ENCODE measurements around the gene JHY. TPM values are rescaled to one million over a fixed set of nuclear protein-coding genes. Genes with fewer than 3 reads are reported as not detected.

JHY gene
- total and polyA plus RNA-seq, 4 donors, result 0.13 to 0.25 (median 0.14) TPM

DNA sequence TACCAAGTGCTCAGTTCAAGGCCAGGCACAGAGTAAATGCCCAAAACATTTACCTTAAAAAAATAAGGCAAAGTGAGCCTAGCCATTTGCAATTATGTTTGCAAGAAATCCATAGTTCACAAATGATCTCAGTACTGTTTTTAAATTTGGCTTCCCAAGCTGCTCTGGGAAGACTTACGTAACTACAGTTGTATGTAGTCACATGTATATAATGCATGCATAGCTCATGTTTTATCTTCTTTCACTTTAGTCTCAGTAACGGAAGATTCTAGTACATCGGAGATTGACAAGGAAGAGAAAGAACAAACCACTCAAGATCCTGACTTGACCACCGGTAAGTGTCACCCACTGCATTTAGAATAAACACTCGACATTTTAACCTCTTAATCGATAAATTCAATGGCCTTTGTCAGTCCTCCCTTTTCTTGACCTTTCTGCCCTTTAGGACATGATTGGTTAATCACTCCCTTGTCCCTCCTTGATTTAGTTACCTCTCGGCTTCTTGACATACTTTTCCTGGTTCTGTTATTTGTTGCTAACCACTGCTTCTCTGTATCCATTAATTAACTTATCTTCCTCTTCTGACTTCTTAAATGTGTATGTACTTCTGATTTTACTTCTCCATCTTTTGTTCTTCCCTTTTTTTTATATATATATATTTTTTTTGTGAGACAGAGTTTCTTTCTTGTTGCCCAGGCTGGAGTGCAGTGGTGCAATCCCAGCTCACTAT is 18.0 kb upstream of the JHY start:
- Histone ChIP-seq H3K9ac (ENCODE audit: low read depth in 1 of 2, low read length in 2 of 2) (no peak overlapping the region), H3K36me3 (ENCODE audit: control insufficient read depth in 4 of 4, insufficient read depth in 3 of 4, low read depth in 1 of 4, low read length in 3 of 4) (no peaks in the 10 kb centered on the region), H3K4me3 (ENCODE audit: low read depth in 1 of 3, low read length in 3 of 3) (no peak overlapping the region), H3K27me3 (ENCODE audit: control insufficient read depth in 4 of 4, insufficient read depth in 4 of 4, low read length in 3 of 4) (peaks cover 0 to 10% (median 1%) of the 10 kb centered on the region in 4 donors), H3K9me3 (ENCODE audit: control insufficient read depth in 4 of 4, low read length in 3 of 4) (no peaks in the 10 kb centered on the region), H3K27ac (ENCODE audit: low read depth in 1 of 2, low read length in 2 of 2) (no peak overlapping the region), H3K4me1 (ENCODE audit: control insufficient read depth in 4 of 4, insufficient read depth in 4 of 4, low read length in 3 of 4) (no peaks in the 10 kb centered on the region)
- TF ChIP-seq, protein P1, sequence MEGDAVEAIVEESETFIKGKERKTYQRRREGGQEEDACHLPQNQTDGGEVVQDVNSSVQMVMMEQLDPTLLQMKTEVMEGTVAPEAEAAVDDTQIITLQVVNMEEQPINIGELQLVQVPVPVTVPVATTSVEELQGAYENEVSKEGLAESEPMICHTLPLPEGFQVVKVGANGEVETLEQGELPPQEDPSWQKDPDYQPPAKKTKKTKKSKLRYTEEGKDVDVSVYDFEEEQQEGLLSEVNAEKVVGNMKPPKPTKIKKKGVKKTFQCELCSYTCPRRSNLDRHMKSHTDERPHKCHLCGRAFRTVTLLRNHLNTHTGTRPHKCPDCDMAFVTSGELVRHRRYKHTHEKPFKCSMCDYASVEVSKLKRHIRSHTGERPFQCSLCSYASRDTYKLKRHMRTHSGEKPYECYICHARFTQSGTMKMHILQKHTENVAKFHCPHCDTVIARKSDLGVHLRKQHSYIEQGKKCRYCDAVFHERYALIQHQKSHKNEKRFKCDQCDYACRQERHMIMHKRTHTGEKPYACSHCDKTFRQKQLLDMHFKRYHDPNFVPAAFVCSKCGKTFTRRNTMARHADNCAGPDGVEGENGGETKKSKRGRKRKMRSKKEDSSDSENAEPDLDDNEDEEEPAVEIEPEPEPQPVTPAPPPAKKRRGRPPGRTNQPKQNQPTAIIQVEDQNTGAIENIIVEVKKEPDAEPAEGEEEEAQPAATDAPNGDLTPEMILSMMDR (IDR thresholded peaks at IDR 0.05; ENCODE audit: low read depth, low read length, missing input control), result no peak
- no peak for TF ChIP-seq FOXA2 (IDR thresholded peaks at IDR 0.05)
- no peak for DNase-seq (ENCODE audit: low spot score)
- 65% methylated on average over 7 of the region's 7 CpGs for WGBS

DNA sequence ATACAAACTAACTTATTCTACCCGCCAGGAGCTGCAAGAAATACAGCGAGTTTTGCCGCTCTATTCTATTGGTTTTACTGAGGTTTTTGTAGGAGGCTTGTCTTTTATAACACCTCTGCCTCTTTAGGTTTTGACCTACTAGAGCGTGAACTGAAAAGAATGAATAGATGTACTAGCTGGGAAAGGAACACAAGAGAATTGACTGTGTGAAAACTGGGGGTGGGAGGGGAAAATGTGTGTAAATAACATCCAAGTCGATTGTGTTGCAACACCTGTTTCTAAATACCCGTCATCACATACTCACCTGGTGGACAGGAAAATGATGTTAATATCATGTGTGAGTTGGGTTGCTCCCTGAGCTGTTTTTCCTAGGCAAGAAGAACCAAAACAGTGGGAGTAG is 12.9 kb upstream of the JHY start:
- no peaks in the 10 kb centered on the region for H3K36me3 ChIP-seq (ENCODE audit: control insufficient read depth in 4 of 4, insufficient read depth in 3 of 4, low read depth in 1 of 4, low read length in 3 of 4)
- WGBS, result 67% methylated on average over 6 of the region's 6 CpGs
- no peak for TF ChIP-seq NR2F2 (IDR thresholded peaks at IDR 0.05)
- TF ChIP-seq YY1 (IDR thresholded peaks at IDR 0.05), result no peak
- TF ChIP-seq FOXA1 (IDR thresholded peaks at IDR 0.05), result no peak
- no peak for TF ChIP-seq RXRA (IDR thresholded peaks at IDR 0.05)
- no peak for TF ChIP-seq JUND (IDR thresholded peaks at IDR 0.05)
- TF ChIP-seq GABPA (IDR thresholded peaks at IDR 0.05 in 1 of 2, conservative IDR thresholded peaks at IDR 0.05 in 1 of 2), result no peak
- TF ChIP-seq FOXA2 (IDR thresholded peaks at IDR 0.05), result no peak
- no peak for TF ChIP-seq TAF1 (conservative IDR thresholded peaks at IDR 0.05)
- TF ChIP-seq HNF4A (conservative IDR thresholded peaks at IDR 0.05), result no peak
- TF ChIP-seq, protein P2, sequence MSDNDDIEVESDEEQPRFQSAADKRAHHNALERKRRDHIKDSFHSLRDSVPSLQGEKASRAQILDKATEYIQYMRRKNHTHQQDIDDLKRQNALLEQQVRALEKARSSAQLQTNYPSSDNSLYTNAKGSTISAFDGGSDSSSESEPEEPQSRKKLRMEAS (IDR thresholded peaks at IDR 0.05), result no peak
- no peak for TF ChIP-seq SP1 (IDR thresholded peaks at IDR 0.05)
- peaks cover 0 to 4% (median 1%) of the 10 kb centered on the region in 4 donors for H3K27me3 ChIP-seq (ENCODE audit: control insufficient read depth in 4 of 4, insufficient read depth in 4 of 4, low read length in 3 of 4)
- H3K4me1 ChIP-seq (ENCODE audit: control insufficient read depth in 4 of 4, insufficient read depth in 4 of 4, low read length in 3 of 4), result no peaks in the 10 kb centered on the region
- H3K9me3 ChIP-seq (ENCODE audit: control insufficient read depth in 4 of 4, low read length in 3 of 4), result no peaks in the 10 kb centered on the region
- no peak overlapping the region for H3K4me3 ChIP-seq (ENCODE audit: low read depth in 1 of 3, low read length in 3 of 3)
- no peak for DNase-seq (ENCODE audit: low spot score)
- no peak overlapping the region for H3K27ac ChIP-seq (ENCODE audit: low read depth in 1 of 2, low read length in 2 of 2)
- H3K9ac ChIP-seq (ENCODE audit: low read depth in 1 of 2, low read length in 2 of 2), result no peak overlapping the region

DNA sequence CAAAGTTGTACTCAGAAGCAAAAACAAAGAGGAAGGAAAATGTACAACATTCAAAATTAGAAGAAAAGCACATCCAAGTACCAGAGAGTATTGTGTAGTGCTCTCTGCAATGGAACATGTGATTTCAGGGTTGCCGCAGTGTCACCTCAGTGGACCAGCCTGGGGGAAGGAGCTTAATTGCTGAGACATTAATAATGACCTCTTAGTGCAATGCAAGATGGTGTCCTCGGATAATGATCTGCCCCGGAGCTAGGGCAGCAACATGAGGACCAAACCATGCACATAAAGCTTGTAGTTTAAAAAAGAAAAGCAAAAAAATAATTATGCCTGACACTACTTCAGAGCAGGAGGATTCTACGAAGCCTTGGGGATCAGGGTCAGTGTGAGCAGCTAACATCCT is 11.3 kb upstream of the JHY start:
- WGBS, result 87% methylated on average over 4 of the region's 4 CpGs
- TF ChIP-seq RXRA (IDR thresholded peaks at IDR 0.05) (no peak), GABPA (IDR thresholded peaks at IDR 0.05 in 1 of 2, conservative IDR thresholded peaks at IDR 0.05 in 1 of 2) (no peak), HNF4A (conservative IDR thresholded peaks at IDR 0.05) (no peak), YY1 (IDR thresholded peaks at IDR 0.05) (no peak), FOXA1 (IDR thresholded peaks at IDR 0.05) (no peak), EGR1 (IDR thresholded peaks at IDR 0.05; ENCODE audit: low read depth in 2 of 2) (no peak), RAD21 (IDR thresholded peaks at IDR 0.05) (no peak), JUND (IDR thresholded peaks at IDR 0.05) (no peak), FOXA2 (IDR thresholded peaks at IDR 0.05) (no peak), HNF4G (IDR thresholded peaks at IDR 0.05) (no peak)
- TF ChIP-seq, protein P3, sequence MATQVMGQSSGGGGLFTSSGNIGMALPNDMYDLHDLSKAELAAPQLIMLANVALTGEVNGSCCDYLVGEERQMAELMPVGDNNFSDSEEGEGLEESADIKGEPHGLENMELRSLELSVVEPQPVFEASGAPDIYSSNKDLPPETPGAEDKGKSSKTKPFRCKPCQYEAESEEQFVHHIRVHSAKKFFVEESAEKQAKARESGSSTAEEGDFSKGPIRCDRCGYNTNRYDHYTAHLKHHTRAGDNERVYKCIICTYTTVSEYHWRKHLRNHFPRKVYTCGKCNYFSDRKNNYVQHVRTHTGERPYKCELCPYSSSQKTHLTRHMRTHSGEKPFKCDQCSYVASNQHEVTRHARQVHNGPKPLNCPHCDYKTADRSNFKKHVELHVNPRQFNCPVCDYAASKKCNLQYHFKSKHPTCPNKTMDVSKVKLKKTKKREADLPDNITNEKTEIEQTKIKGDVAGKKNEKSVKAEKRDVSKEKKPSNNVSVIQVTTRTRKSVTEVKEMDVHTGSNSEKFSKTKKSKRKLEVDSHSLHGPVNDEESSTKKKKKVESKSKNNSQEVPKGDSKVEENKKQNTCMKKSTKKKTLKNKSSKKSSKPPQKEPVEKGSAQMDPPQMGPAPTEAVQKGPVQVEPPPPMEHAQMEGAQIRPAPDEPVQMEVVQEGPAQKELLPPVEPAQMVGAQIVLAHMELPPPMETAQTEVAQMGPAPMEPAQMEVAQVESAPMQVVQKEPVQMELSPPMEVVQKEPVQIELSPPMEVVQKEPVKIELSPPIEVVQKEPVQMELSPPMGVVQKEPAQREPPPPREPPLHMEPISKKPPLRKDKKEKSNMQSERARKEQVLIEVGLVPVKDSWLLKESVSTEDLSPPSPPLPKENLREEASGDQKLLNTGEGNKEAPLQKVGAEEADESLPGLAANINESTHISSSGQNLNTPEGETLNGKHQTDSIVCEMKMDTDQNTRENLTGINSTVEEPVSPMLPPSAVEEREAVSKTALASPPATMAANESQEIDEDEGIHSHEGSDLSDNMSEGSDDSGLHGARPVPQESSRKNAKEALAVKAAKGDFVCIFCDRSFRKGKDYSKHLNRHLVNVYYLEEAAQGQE (IDR thresholded peaks at IDR 0.05), result no peak
- TF ChIP-seq, protein P2 (IDR thresholded peaks at IDR 0.05), result no peak
- TF ChIP-seq, protein P4, sequence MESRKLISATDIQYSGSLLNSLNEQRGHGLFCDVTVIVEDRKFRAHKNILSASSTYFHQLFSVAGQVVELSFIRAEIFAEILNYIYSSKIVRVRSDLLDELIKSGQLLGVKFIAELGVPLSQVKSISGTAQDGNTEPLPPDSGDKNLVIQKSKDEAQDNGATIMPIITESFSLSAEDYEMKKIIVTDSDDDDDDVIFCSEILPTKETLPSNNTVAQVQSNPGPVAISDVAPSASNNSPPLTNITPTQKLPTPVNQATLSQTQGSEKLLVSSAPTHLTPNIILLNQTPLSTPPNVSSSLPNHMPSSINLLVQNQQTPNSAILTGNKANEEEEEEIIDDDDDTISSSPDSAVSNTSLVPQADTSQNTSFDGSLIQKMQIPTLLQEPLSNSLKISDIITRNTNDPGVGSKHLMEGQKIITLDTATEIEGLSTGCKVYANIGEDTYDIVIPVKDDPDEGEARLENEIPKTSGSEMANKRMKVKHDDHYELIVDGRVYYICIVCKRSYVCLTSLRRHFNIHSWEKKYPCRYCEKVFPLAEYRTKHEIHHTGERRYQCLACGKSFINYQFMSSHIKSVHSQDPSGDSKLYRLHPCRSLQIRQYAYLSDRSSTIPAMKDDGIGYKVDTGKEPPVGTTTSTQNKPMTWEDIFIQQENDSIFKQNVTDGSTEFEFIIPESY (IDR thresholded peaks at IDR 0.05), result no peak

More for the DNA sequence above, 11.3 kb upstream of the JHY start:
- no peak for DNase-seq (ENCODE audit: low spot score)
- H3K9ac ChIP-seq (ENCODE audit: low read depth in 1 of 2, low read length in 2 of 2), result no peak overlapping the region
- H3K4me3 ChIP-seq (ENCODE audit: low read depth in 1 of 3, low read length in 3 of 3), result no peak overlapping the region
- H3K9me3 ChIP-seq (ENCODE audit: control insufficient read depth in 4 of 4, low read length in 3 of 4), result no peaks in the 10 kb centered on the region
- no peaks in the 10 kb centered on the region for H3K36me3 ChIP-seq (ENCODE audit: control insufficient read depth in 4 of 4, insufficient read depth in 3 of 4, low read depth in 1 of 4, low read length in 3 of 4)
- no peak overlapping the region for H3K27ac ChIP-seq (ENCODE audit: low read depth in 1 of 2, low read length in 2 of 2)
- peaks cover 0 to 4% (median 1%) of the 10 kb centered on the region in 4 donors for H3K27me3 ChIP-seq (ENCODE audit: control insufficient read depth in 4 of 4, insufficient read depth in 4 of 4, low read length in 3 of 4)
- H3K4me1 ChIP-seq (ENCODE audit: control insufficient read depth in 4 of 4, insufficient read depth in 4 of 4, low read length in 3 of 4), result no peaks in the 10 kb centered on the region
